ENCODE results near the gene CADM1. TPM values are rescaled to one million over a fixed set of nuclear protein-coding genes. Genes with fewer than 3 reads are reported as not detected.

Gene CADM1
- total RNA-seq, 1 experiment from 2014 or later, result 1.1 TPM

- DNase-seq, result no peak
- Histone ChIP-seq H3K9me3 (ENCODE audit: low read length) (0 out of 2 replicates have a peak, but pooled peaks cover 3% of the 10 kb centered on the region), H3K9me2 (replicated peaks; ENCODE audit: low read length) (no peaks in the 10 kb centered on the region), H3K36me3 (ENCODE audit: low read depth, low read length) (no peaks in the 10 kb centered on the region), H3K79me2 (ENCODE audit: low read length) (no peaks in the 10 kb centered on the region), H3K4me1 (ENCODE audit: insufficient read depth, low read length) (no peaks in the 10 kb centered on the region), H3K27ac (ENCODE audit: low read length) (no peak overlapping the region), H3F3A (ENCODE audit: low read length, unreplicated experiment) (no peaks in the 10 kb centered on the region), H3K4me2 (ENCODE audit: low read length) (no peak overlapping the region), H3K4me3 (ENCODE audit: low read length) (no peak overlapping the region), H2AFZ (ENCODE audit: low read length) (no peak overlapping the region), H4K20me1 (ENCODE audit: low read length) (no peaks in the 10 kb centered on the region), H3K9ac (ENCODE audit: low read length) (no peak overlapping the region), H3K27me3 (ENCODE audit: low read length) (no peaks in the 10 kb centered on the region)
- ChIA-PET POLR2A (ENCODE audit: unreplicated experiment) (no interaction called here), CTCF (no interaction called here)
- TF ChIP-seq, protein P1, sequence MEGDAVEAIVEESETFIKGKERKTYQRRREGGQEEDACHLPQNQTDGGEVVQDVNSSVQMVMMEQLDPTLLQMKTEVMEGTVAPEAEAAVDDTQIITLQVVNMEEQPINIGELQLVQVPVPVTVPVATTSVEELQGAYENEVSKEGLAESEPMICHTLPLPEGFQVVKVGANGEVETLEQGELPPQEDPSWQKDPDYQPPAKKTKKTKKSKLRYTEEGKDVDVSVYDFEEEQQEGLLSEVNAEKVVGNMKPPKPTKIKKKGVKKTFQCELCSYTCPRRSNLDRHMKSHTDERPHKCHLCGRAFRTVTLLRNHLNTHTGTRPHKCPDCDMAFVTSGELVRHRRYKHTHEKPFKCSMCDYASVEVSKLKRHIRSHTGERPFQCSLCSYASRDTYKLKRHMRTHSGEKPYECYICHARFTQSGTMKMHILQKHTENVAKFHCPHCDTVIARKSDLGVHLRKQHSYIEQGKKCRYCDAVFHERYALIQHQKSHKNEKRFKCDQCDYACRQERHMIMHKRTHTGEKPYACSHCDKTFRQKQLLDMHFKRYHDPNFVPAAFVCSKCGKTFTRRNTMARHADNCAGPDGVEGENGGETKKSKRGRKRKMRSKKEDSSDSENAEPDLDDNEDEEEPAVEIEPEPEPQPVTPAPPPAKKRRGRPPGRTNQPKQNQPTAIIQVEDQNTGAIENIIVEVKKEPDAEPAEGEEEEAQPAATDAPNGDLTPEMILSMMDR (conservative IDR thresholded peaks at IDR 0.05; ENCODE audit: low read depth, low read length), result no peak
- TF ChIP-seq EZH2phosphoT487 (IDR thresholded peaks at IDR 0.05; ENCODE audit: borderline replicate concordance, low read length), result no peak
- TF ChIP-seq EZH2 (IDR thresholded peaks at IDR 0.05; ENCODE audit: low read length, unreplicated experiment), result no peak
- ATAC-seq, result no peak
- intact Hi-C loops (cut with micrococcal nuclease), result no loop called here
- BruUV-seq (replicated peaks), result no TSS peak
Measured at GRCh38 chr11:115147243-115147807, 356.9 kb downstream of the CADM1 start.

DNA sequence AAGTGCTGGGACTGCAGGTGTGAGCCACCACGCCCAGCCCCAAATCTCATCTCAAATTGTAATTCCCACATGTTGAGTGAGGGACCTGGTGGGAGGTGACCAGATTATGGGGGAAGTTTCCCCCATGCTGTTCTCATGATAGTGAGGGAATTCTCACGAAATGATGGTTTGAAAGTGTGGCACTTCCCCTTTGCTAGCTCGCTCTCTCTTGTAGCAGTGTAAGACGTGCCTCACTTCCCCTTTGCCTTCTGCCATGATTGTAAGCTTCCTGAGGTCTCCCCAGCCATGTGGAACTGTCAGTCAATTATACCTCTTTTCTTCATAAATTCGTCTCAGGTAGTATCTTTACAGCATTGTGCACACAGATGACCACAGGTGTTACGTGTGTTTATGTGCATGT, 357.8 kb downstream of the CADM1 start:
- H3K4me1 ChIP-seq (ENCODE audit: insufficient read depth, low read length), result no peaks in the 10 kb centered on the region
- H3K9me2 ChIP-seq (replicated peaks; ENCODE audit: low read length), result no peaks in the 10 kb centered on the region
- no peak overlapping the region for H3K4me3 ChIP-seq (ENCODE audit: low read length)
- intact Hi-C loops (cut with micrococcal nuclease), result no loop called here
- H3K36me3 ChIP-seq (ENCODE audit: low read depth, low read length), result no peaks in the 10 kb centered on the region
- no peak overlapping the region for H3K9ac ChIP-seq (ENCODE audit: low read length)
- DNase-seq (no peak), ATAC-seq (no peak)
- H2AFZ ChIP-seq (ENCODE audit: low read length), result no peak overlapping the region
- H3K9me3 ChIP-seq (ENCODE audit: low read length), result 0 out of 2 replicates have a peak, but pooled peaks cover 3% of the 10 kb centered on the region
- no peak overlapping the region for H3K27ac ChIP-seq (ENCODE audit: low read length)
- no peaks in the 10 kb centered on the region for H3F3A ChIP-seq (ENCODE audit: low read length, unreplicated experiment)
- no peaks in the 10 kb centered on the region for H4K20me1 ChIP-seq (ENCODE audit: low read length)
- H3K27me3 ChIP-seq (ENCODE audit: low read length), result no peaks in the 10 kb centered on the region
- H3K79me2 ChIP-seq (ENCODE audit: low read length), result no peaks in the 10 kb centered on the region
- TF ChIP-seq EZH2phosphoT487 (IDR thresholded peaks at IDR 0.05; ENCODE audit: borderline replicate concordance, low read length), result no peak
- TF ChIP-seq, protein P1 (conservative IDR thresholded peaks at IDR 0.05; ENCODE audit: low read depth, low read length), result no peak
- TF ChIP-seq EZH2 (IDR thresholded peaks at IDR 0.05; ENCODE audit: low read length, unreplicated experiment), result no peak
- no TSS peak for BruUV-seq (replicated peaks)
- ChIA-PET POLR2A (ENCODE audit: unreplicated experiment) (no interaction called here), CTCF (no interaction called here)
- H3K4me2 ChIP-seq (ENCODE audit: low read length), result no peak overlapping the region

DNA sequence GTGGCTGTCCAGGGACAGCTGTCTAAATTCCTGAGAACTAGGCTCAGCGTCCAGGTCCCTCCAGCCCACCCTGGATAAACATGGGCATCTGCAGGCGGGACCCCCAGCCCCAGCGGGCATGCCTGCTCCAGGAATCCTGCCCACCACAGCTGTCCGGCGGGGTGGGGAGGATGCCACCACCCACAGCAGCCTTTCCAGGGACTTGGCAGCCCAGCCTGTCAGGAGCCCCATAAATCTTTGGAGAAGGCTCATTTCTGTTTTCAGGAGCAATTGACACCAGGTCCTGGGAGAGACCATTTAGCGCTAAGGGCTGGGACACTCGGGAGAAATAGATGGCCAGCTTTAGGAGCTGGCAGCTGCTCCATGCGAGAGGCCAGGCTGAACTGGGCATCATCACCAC, 358.9 kb downstream of the CADM1 start:
- Histone ChIP-seq H3K36me3 (ENCODE audit: low read depth, low read length) (no peaks in the 10 kb centered on the region), H3F3A (ENCODE audit: low read length, unreplicated experiment) (no peaks in the 10 kb centered on the region), H3K9ac (ENCODE audit: low read length) (no peak overlapping the region), H3K4me3 (ENCODE audit: low read length) (no peak overlapping the region), H4K20me1 (ENCODE audit: low read length) (no peaks in the 10 kb centered on the region), H2AFZ (ENCODE audit: low read length) (no peak overlapping the region), H3K27ac (ENCODE audit: low read length) (no peak overlapping the region), H3K4me1 (ENCODE audit: insufficient read depth, low read length) (no peaks in the 10 kb centered on the region), H3K27me3 (ENCODE audit: low read length) (no peaks in the 10 kb centered on the region), H3K9me3 (ENCODE audit: low read length) (0 out of 2 replicates have a peak, but pooled peaks cover 3% of the 10 kb centered on the region), H3K9me2 (replicated peaks; ENCODE audit: low read length) (no peaks in the 10 kb centered on the region), H3K79me2 (ENCODE audit: low read length) (no peaks in the 10 kb centered on the region), H3K4me2 (ENCODE audit: low read length) (no peak overlapping the region)
- DNase-seq (no peak), ATAC-seq (no peak)
- intact Hi-C loops (cut with micrococcal nuclease), result no loop called here
- ChIA-PET CTCF (no interaction called here), POLR2A (ENCODE audit: unreplicated experiment) (no interaction called here)
- TF ChIP-seq EZH2 (IDR thresholded peaks at IDR 0.05; ENCODE audit: low read length, unreplicated experiment) (no peak), EZH2phosphoT487 (IDR thresholded peaks at IDR 0.05; ENCODE audit: borderline replicate concordance, low read length) (no peak)
- TF ChIP-seq, protein P1 (conservative IDR thresholded peaks at IDR 0.05; ENCODE audit: low read depth, low read length), result no peak
- no TSS peak for BruUV-seq (replicated peaks)
